ENCODE measurements around the gene CPLX3. TPM values are rescaled to one million over a fixed set of nuclear protein-coding genes. Genes with fewer than 3 reads are reported as not detected.

CPLX3 gene
- total and polyA plus RNA-seq, 2 experiments from 2014 or later: not detected

- Histone ChIP-seq H3K9me3 (ENCODE audit: low read depth) (no peaks in the 10 kb centered on the region), H3K4me3 (no peak overlapping the region), H3K9me2 (replicated peaks; ENCODE audit: insufficient read depth) (no peaks in the 10 kb centered on the region), H3K27ac (no peak overlapping the region), H3K36me3 (replicated peaks; ENCODE audit: insufficient read depth, low read depth) (no peaks in the 10 kb centered on the region), H4K20me1 (ENCODE audit: insufficient read depth, poor library complexity, severe bottlenecking) (no peaks in the 10 kb centered on the region), H2AFZ (no peak overlapping the region), H3K4me2 (no peak overlapping the region), H3K27me3 (no peaks in the 10 kb centered on the region), H3K4me1 (ENCODE audit: insufficient read depth) (no peaks in the 10 kb centered on the region), H3K79me2 (no peaks in the 10 kb centered on the region)
- no peak for TF ChIP-seq EZH2phosphoT487 (IDR thresholded peaks at IDR 0.05; ENCODE audit: low read depth, severe bottlenecking, unreplicated experiment)
- TF ChIP-seq EZH2 (IDR thresholded peaks at IDR 0.05; ENCODE audit: borderline replicate concordance): no peak
- TF ChIP-seq, protein P1, sequence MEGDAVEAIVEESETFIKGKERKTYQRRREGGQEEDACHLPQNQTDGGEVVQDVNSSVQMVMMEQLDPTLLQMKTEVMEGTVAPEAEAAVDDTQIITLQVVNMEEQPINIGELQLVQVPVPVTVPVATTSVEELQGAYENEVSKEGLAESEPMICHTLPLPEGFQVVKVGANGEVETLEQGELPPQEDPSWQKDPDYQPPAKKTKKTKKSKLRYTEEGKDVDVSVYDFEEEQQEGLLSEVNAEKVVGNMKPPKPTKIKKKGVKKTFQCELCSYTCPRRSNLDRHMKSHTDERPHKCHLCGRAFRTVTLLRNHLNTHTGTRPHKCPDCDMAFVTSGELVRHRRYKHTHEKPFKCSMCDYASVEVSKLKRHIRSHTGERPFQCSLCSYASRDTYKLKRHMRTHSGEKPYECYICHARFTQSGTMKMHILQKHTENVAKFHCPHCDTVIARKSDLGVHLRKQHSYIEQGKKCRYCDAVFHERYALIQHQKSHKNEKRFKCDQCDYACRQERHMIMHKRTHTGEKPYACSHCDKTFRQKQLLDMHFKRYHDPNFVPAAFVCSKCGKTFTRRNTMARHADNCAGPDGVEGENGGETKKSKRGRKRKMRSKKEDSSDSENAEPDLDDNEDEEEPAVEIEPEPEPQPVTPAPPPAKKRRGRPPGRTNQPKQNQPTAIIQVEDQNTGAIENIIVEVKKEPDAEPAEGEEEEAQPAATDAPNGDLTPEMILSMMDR (IDR thresholded peaks at IDR 0.05; ENCODE audit: poor library complexity): peak; percentile 18
- peak; percentile 48 for DNase-seq (ENCODE audit: low spot score)
- 33% methylated on average over 9 of the region's 9 CpGs for WGBS (ENCODE audit: low lambda C conversion rate, missing lambda C conversion rate)
Observed at GRCh38 chr15:74817370-74817737, 9.1 kb upstream of the CPLX3 start.

DNA sequence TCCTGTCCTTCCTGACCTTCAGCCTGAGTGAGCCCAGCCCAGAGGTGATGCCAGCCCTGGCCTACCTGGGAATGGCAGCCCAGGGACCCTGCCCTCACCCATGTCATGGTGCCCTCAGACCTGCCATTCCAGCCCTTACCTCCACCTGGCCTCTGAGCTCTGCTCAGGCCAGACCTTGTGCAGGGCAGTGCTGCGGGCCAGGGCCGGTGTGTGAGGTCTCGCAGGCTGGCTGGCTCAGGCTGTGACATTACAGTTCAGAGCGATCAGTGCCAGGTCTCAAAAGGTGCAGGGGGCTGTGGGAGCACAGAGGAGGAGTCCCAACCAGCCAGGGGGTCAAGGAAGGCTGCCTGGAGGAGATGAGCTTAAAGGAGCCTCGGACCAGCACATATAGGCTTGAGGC is 6.4 kb upstream of the CPLX3 start:
- no peaks in the 10 kb centered on the region for H3K79me2 ChIP-seq
- no peaks in the 10 kb centered on the region for H3K27me3 ChIP-seq
- no peak for TF ChIP-seq EZH2 (IDR thresholded peaks at IDR 0.05; ENCODE audit: borderline replicate concordance)
- no peak for TF ChIP-seq EZH2phosphoT487 (IDR thresholded peaks at IDR 0.05; ENCODE audit: low read depth, severe bottlenecking, unreplicated experiment)
- DNase-seq (ENCODE audit: low spot score): no peak
- H3K4me1 ChIP-seq (ENCODE audit: insufficient read depth): no peaks in the 10 kb centered on the region
- H3K4me2 ChIP-seq: no peak overlapping the region
- no peak overlapping the region for H3K4me3 ChIP-seq
- no peaks in the 10 kb centered on the region for H3K36me3 ChIP-seq (replicated peaks; ENCODE audit: insufficient read depth, low read depth)
- H4K20me1 ChIP-seq (ENCODE audit: insufficient read depth, poor library complexity, severe bottlenecking): no peaks in the 10 kb centered on the region
- no peak overlapping the region for H2AFZ ChIP-seq
- no peak overlapping the region for H3K27ac ChIP-seq
- 87% methylated on average over 5 of the region's 5 CpGs for WGBS (ENCODE audit: low lambda C conversion rate, missing lambda C conversion rate)
- H3K9me3 ChIP-seq (ENCODE audit: low read depth): no peaks in the 10 kb centered on the region
- no peaks in the 10 kb centered on the region for H3K9me2 ChIP-seq (replicated peaks; ENCODE audit: insufficient read depth)

DNA sequence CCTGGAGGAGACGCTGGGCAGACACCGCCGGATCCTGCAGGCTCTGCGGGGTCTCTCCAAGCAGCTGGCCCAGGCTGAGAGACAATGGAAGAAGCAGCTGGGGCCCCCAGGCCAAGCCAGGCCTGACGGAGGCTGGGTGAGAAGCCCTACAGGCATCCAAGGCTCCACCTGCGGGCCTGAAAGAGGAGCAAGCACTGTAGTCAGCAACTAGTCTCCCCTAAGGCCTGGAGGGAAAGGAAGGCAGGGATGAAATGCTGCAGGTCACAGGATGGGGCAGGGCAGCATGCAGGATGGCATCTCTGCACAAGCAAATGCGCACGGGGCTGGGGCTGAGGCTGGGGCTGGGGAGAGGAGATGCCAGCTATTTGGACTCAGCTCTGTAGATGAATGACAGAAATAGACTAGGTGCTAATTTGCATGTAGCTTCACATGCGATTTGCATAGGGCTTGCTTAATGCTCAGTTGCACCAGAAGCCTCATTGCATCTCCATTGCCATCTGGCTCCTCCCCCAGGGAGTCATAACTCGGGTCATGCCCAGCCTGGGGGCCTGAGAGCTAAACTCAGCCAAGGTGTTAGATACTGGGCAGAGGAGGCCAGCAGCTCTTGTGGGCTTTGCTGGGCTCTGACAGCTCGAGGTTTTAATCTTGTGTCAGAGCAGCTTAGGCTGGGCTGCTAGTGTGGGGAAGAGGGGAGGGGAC is 5.2 kb upstream of the CPLX3 start:
- H3K27me3 ChIP-seq: peaks cover 9% of the 10 kb centered on the region
- no peak overlapping the region for H3K27ac ChIP-seq
- H3K4me3 ChIP-seq: no peak overlapping the region
- H3K4me1 ChIP-seq (ENCODE audit: insufficient read depth): no peaks in the 10 kb centered on the region
- no peak for TF ChIP-seq EZH2phosphoT487 (IDR thresholded peaks at IDR 0.05; ENCODE audit: low read depth, severe bottlenecking, unreplicated experiment)
- TF ChIP-seq, protein P1 (IDR thresholded peaks at IDR 0.05; ENCODE audit: poor library complexity): no peak
- no peak for TF ChIP-seq EZH2 (IDR thresholded peaks at IDR 0.05; ENCODE audit: borderline replicate concordance)
- 45% methylated on average over 11 of the region's 11 CpGs for WGBS (ENCODE audit: low lambda C conversion rate, missing lambda C conversion rate)
- H3K79me2 ChIP-seq: no peaks in the 10 kb centered on the region
- no peak for DNase-seq (ENCODE audit: low spot score)
- no peak overlapping the region for H3K4me2 ChIP-seq
- H3K36me3 ChIP-seq (replicated peaks; ENCODE audit: insufficient read depth, low read depth): no peaks in the 10 kb centered on the region
- no peaks in the 10 kb centered on the region for H3K9me3 ChIP-seq (ENCODE audit: low read depth)
- H3K9me2 ChIP-seq (replicated peaks; ENCODE audit: insufficient read depth): no peaks in the 10 kb centered on the region
- H4K20me1 ChIP-seq (ENCODE audit: insufficient read depth, poor library complexity, severe bottlenecking): no peaks in the 10 kb centered on the region
- H2AFZ ChIP-seq: no peak overlapping the region

GRCh38 chr15:74821790-74822158 is 4.7 kb upstream of the CPLX3 start:
- no peak overlapping the region for H3K4me3 ChIP-seq
- H4K20me1 ChIP-seq (ENCODE audit: insufficient read depth, poor library complexity, severe bottlenecking): no peaks in the 10 kb centered on the region
- no peaks in the 10 kb centered on the region for H3K9me3 ChIP-seq (ENCODE audit: low read depth)
- no peak for DNase-seq (ENCODE audit: low spot score)
- no peaks in the 10 kb centered on the region for H3K9me2 ChIP-seq (replicated peaks; ENCODE audit: insufficient read depth)
- H3K36me3 ChIP-seq (replicated peaks; ENCODE audit: insufficient read depth, low read depth): no peaks in the 10 kb centered on the region
- no peaks in the 10 kb centered on the region for H3K4me1 ChIP-seq (ENCODE audit: insufficient read depth)
- no peaks in the 10 kb centered on the region for H3K79me2 ChIP-seq
- H3K4me2 ChIP-seq: no peak overlapping the region
- H2AFZ ChIP-seq: no peak overlapping the region
- TF ChIP-seq, protein P1 (IDR thresholded peaks at IDR 0.05; ENCODE audit: poor library complexity): no peak
- TF ChIP-seq EZH2 (IDR thresholded peaks at IDR 0.05; ENCODE audit: borderline replicate concordance) (no peak), EZH2phosphoT487 (IDR thresholded peaks at IDR 0.05; ENCODE audit: low read depth, severe bottlenecking, unreplicated experiment) (no peak)
- H3K27ac ChIP-seq: no peak overlapping the region
- WGBS (ENCODE audit: low lambda C conversion rate, missing lambda C conversion rate): 87% methylated on average over 7 of the region's 7 CpGs
- peaks cover 12% of the 10 kb centered on the region for H3K27me3 ChIP-seq
